ENCODE results near the gene BROX.

GRCh38 chr1:222732216-222733159 is 20.1 kb downstream of the BROX start:
- TF ChIP-seq CTCF (conservative IDR thresholded peaks at IDR 0.05) (no peak), ZFX (IDR thresholded peaks at IDR 0.05) (no peak)
